BJ (cell line): ENCODE data around the gene KAT6B. TPM values are rescaled to one million over a fixed set of nuclear protein-coding genes. Genes with fewer than 3 reads are reported as not detected.

Experiments
- CTCF ChIA-PET: fragments of 350-600 bp; formaldehyde crosslinking; extraction: SDS; loops from one replicate; lab custom pipeline; 2021; ENCODE audit warnings: antibody characterized with exemption, inconsistent platforms; lab: Yijun Ruan, JAX
- POLR2A ChIA-PET: fragments of 300-600 bp; sonication (Branson Sonifier 250); formaldehyde crosslinking; extraction: SDS; loops from one replicate; lab custom pipeline; 2021; ENCODE audit warnings: antibody characterized with exemption; lab: Charles Lee
- DNase-seq: peaks from one replicate; pipeline ENCODE4 v3.0.0-alpha.2; 2011; ENCODE audit warnings: low read depth
- H3K27me3 ChIP-seq: 2 replicates; pipeline ENCODE4 v1.6.0; 2011; ENCODE audit warnings: low read length; ENCODE audit not compliant: control insufficient read depth, insufficient read depth
- H3K36me3 ChIP-seq: 2 replicates; pipeline ENCODE4 v1.5.1; 2011; ENCODE audit warnings: low read length; ENCODE audit not compliant: control insufficient read depth, insufficient read depth
- H3K4me3 ChIP-seq: 2 replicates; pipeline ENCODE4 v1.5.1; 2011; ENCODE audit warnings: low read depth, mild to moderate bottlenecking, control low read depth, low read length
- CTCF ChIP-seq: IDR thresholded peaks from 2 replicates; pipeline ENCODE4 v1.5.1; 2011; ENCODE audit warnings: low read depth, mild to moderate bottlenecking, control low read depth, inconsistent platforms, low read length, moderate library complexity; ENCODE audit not compliant: insufficient read depth
- polyA plus RNA-seq: library from polyadenylated mRNA; depleted of rRNA; stranded (reverse); fragments of >200 nt; gene quantifications from 2 replicates; pipeline ENCODE4 v1.2.3, GENCODE V29; 2011

The KAT6B gene
- polyA plus RNA-seq, 1 experiment = 5.1 TPM

GRCh38 chr10:74930965-74931364 is 104.6 kb downstream of the KAT6B start:
- no peak for DNase-seq
- Histone ChIP-seq H3K4me3 (no peak overlapping the region), H3K36me3 (no peaks in the 10 kb centered on the region), H3K27me3 (no peaks in the 10 kb centered on the region)
- ChIA-PET CTCF (no interaction called here), POLR2A (no interaction called here)
- no peak for TF ChIP-seq CTCF

- DNase-seq = no peak
- Histone ChIP-seq H3K4me3 (no peak overlapping the region), H3K27me3 (no peaks in the 10 kb centered on the region), H3K36me3 (no peaks in the 10 kb centered on the region)
- no peak for TF ChIP-seq CTCF
- CTCF ChIA-PET = interaction anchor here (1.1 kb wide), 1 partner anchor 9 kb away, joined by 3 read pairs; no protein-coding TSS in a partner anchor
- POLR2A ChIA-PET = no interaction called here
Observed at GRCh38 chr10:74932648-74933047, 106.2 kb downstream of the KAT6B start.

- no peak for DNase-seq
- TF ChIP-seq CTCF = no peak
- ChIA-PET POLR2A (no interaction called here), CTCF (interaction anchor here (1.1 kb wide), 1 partner anchor 11 kb away, joined by 3 read pairs; no protein-coding TSS in a partner anchor)
- no peak overlapping the region for H3K4me3 ChIP-seq
- H3K27me3 ChIP-seq = no peaks in the 10 kb centered on the region
- no peaks in the 10 kb centered on the region for H3K36me3 ChIP-seq
Observed at GRCh38 chr10:74934100-74934812, 107.9 kb downstream of the KAT6B start.

GRCh38 chr10:74936577-74937265 is 110.3 kb downstream of the KAT6B start:
- POLR2A ChIA-PET = no interaction called here
- no peak for DNase-seq
- Histone ChIP-seq H3K27me3 (no peaks in the 10 kb centered on the region), H3K4me3 (no peak overlapping the region), H3K36me3 (no peaks in the 10 kb centered on the region)
- CTCF ChIA-PET = interaction anchor here (0.9 to 1.5 kb wide), 2 partner anchors 8 to 11 kb away, joined by 3 read pairs; no protein-coding TSS in a partner anchor
- TF ChIP-seq CTCF = no peak

GRCh38 chr10:74937266-74937856 is 111.0 kb downstream of the KAT6B start:
- POLR2A ChIA-PET = no interaction called here
- CTCF ChIA-PET = interaction anchor here (0.9 to 1.5 kb wide), 2 partner anchors 9 to 11 kb away, joined by 3 read pairs; no protein-coding TSS in a partner anchor

More at GRCh38 chr10:74937266-74937856, 111.0 kb downstream of the KAT6B start:
- Histone ChIP-seq H3K36me3 (no peaks in the 10 kb centered on the region), H3K4me3 (no peak overlapping the region), H3K27me3 (no peaks in the 10 kb centered on the region)
- no peak for TF ChIP-seq CTCF
- DNase-seq = no peak
